ENCODE measurements around the gene RUSC1. TPM values are rescaled to one million over a fixed set of nuclear protein-coding genes. Genes with fewer than 3 reads are reported as not detected.

RUSC1 gene
- total RNA-seq, 1 experiment from 2014 or later = 80.3 TPM

DNA sequence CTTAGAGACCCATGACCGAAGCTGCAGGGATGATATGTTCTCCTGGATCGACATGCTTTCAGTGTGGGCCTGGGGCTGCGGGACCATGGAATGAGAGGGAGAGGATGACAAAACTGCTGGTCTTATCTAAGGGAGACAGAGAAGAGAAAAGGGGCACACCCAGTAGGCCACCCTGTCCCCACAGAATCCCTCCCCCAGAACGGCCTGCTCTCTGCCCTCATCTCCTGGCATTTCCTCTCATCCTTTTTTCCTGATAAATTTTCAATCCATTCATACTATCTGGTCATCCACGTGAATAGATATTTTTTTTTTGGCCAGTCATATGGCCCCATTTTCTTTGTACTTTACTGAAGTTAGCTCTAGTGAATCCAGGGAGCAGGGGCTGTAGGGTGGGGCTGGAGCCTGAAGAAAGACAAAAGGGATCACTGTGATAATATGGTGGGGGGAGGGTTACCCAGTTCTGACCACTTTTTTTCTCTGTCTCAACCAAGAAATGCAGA lies 19.3 kb upstream of the RUSC1 start, which contains the start of gene PKLR:
Gene PKLR (minus strand): TSS at position 97 of the 500 bp plus-strand sequence. CDS start 43 bp downstream, at position 54.
- H4K20me1 ChIP-seq (ENCODE audit: low read length) = no peaks in the 10 kb centered on the region
- no peaks in the 10 kb centered on the region for H3K79me2 ChIP-seq (ENCODE audit: low read length)
- intact Hi-C loops (cut with micrococcal nuclease) = no loop called here
- no peaks in the 10 kb centered on the region for H3K9me2 ChIP-seq (replicated peaks; ENCODE audit: low read length)
- no peaks in the 10 kb centered on the region for H3K9me3 ChIP-seq (ENCODE audit: low read length)
- DNase-seq (no peak), ATAC-seq (no peak)
- no peak within 1 kb of the TSS for H3K4me2 ChIP-seq (ENCODE audit: low read length)
- no peaks in the 10 kb centered on the region for H3K27me3 ChIP-seq (ENCODE audit: low read length)
- BruUV-seq (replicated peaks) = no TSS peak
- TF ChIP-seq EZH2 (IDR thresholded peaks at IDR 0.05; ENCODE audit: low read length, unreplicated experiment) (no peak), EZH2phosphoT487 (IDR thresholded peaks at IDR 0.05; ENCODE audit: borderline replicate concordance, low read length) (no peak)
- TF ChIP-seq, protein P1, sequence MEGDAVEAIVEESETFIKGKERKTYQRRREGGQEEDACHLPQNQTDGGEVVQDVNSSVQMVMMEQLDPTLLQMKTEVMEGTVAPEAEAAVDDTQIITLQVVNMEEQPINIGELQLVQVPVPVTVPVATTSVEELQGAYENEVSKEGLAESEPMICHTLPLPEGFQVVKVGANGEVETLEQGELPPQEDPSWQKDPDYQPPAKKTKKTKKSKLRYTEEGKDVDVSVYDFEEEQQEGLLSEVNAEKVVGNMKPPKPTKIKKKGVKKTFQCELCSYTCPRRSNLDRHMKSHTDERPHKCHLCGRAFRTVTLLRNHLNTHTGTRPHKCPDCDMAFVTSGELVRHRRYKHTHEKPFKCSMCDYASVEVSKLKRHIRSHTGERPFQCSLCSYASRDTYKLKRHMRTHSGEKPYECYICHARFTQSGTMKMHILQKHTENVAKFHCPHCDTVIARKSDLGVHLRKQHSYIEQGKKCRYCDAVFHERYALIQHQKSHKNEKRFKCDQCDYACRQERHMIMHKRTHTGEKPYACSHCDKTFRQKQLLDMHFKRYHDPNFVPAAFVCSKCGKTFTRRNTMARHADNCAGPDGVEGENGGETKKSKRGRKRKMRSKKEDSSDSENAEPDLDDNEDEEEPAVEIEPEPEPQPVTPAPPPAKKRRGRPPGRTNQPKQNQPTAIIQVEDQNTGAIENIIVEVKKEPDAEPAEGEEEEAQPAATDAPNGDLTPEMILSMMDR (conservative IDR thresholded peaks at IDR 0.05; ENCODE audit: low read depth, low read length) = no peak
- H3K4me3 ChIP-seq (ENCODE audit: low read length) = no peak within 1 kb of the TSS
- H3K9ac ChIP-seq (ENCODE audit: low read length) = no peak within 1 kb of the TSS
- H3K27ac ChIP-seq (ENCODE audit: low read length) = no peak within 1 kb of the TSS
- H3K36me3 ChIP-seq (ENCODE audit: low read depth, low read length) = no peaks in the 10 kb centered on the region
- ChIA-PET POLR2A (ENCODE audit: unreplicated experiment) (interaction anchor here (0.6 kb wide), 1 partner anchor 401 kb away, joined by 4 read pairs; no protein-coding TSS in a partner anchor), CTCF (no interaction called here)
- peaks cover 4% of the 10 kb centered on the region; the same call in 1 of the 2 replicates for H3K4me1 ChIP-seq (ENCODE audit: insufficient read depth, low read length)
- no peak within 1 kb of the TSS for H2AFZ ChIP-seq (ENCODE audit: low read length)
- H3F3A ChIP-seq (ENCODE audit: low read length, unreplicated experiment) = no peaks in the 10 kb centered on the region

DNA sequence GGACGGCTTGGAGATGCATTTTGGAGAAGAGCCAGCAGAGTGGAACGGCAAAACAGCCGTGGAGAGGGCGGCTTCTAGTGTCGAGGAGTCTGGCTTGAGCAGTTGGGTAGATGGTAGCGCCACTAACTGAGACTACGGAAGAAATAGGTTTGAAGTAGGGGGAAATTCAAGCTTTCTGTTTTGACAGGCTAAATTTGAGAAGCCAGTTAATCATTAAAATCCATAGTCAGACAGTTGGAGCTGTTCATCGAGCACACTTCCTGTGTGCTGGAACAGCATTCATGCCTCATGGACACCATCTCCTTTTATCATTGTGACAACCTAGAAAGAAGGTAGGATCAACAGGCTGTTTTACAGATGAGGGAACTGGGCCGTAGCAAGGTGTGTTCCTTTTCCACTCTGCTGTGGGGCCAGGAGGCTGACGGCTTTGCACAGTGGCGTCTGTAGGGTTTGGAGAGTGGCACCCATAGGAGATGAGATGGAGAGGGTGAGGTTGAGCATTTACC lies 16.1 kb upstream of the RUSC1 start:
- no peak overlapping the region for H3K27ac ChIP-seq (ENCODE audit: low read length)
- H3K4me3 ChIP-seq (ENCODE audit: low read length) = no peak overlapping the region
- ChIA-PET POLR2A (ENCODE audit: unreplicated experiment) (no interaction called here), CTCF (no interaction called here)
- no peaks in the 10 kb centered on the region for H3K9me2 ChIP-seq (replicated peaks; ENCODE audit: low read length)
- no peaks in the 10 kb centered on the region for H3K36me3 ChIP-seq (ENCODE audit: low read depth, low read length)
- no peak overlapping the region for H3K9ac ChIP-seq (ENCODE audit: low read length)
- H3K4me2 ChIP-seq (ENCODE audit: low read length) = no peak overlapping the region
- intact Hi-C loops (cut with micrococcal nuclease) = no loop called here
- no peaks in the 10 kb centered on the region for H3F3A ChIP-seq (ENCODE audit: low read length, unreplicated experiment)
- ATAC-seq (no peak), DNase-seq (no peak)
- BruUV-seq (replicated peaks) = no TSS peak
- H3K27me3 ChIP-seq (ENCODE audit: low read length) = no peaks in the 10 kb centered on the region
- no peaks in the 10 kb centered on the region for H3K9me3 ChIP-seq (ENCODE audit: low read length)
- TF ChIP-seq EZH2phosphoT487 (IDR thresholded peaks at IDR 0.05; ENCODE audit: borderline replicate concordance, low read length) = no peak
- TF ChIP-seq EZH2 (IDR thresholded peaks at IDR 0.05; ENCODE audit: low read length, unreplicated experiment) = no peak
- TF ChIP-seq, protein P1 (conservative IDR thresholded peaks at IDR 0.05; ENCODE audit: low read depth, low read length) = no peak
- peaks cover 10% of the 10 kb centered on the region for H3K79me2 ChIP-seq (ENCODE audit: low read length)
- H2AFZ ChIP-seq (ENCODE audit: low read length) = no peak overlapping the region
- no peaks in the 10 kb centered on the region for H4K20me1 ChIP-seq (ENCODE audit: low read length)
- H3K4me1 ChIP-seq (ENCODE audit: insufficient read depth, low read length) = peaks cover 11% of the 10 kb centered on the region; the same call in 1 of the 2 replicates

DNA sequence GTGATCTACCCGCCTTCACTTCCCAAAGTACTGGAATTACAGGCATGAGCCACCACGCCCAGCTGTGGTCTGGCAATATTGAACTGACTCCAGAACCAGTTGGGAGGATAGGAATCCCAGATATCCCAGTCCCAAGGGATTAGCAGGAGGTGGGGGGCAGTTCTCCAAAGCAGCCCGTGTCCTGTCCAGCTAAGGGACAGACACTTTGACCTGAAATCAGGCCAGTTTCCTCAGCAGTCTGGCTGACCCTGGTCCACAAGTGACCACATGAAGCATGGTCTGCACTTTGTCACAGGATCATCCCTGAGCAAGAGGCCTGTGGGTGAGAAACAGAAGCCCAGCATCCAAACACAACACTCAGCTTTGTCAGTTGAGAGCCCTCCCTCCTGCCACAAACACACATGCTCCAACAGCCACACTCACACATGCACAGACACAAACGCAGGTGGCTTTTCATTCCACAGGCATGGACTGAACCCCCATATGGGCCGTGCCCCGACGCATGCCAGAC lies 14.8 kb upstream of the RUSC1 start:
- H3K27ac ChIP-seq (ENCODE audit: low read length) = no peak overlapping the region
- POLR2A ChIA-PET (ENCODE audit: unreplicated experiment) = no interaction called here

More for the DNA sequence above, 14.8 kb upstream of the RUSC1 start:
- CTCF ChIA-PET = interaction anchor here (0.6 kb wide), 1 partner anchor 28 kb away, joined by 3 read pairs; no protein-coding TSS in a partner anchor
- Histone ChIP-seq H3F3A (ENCODE audit: low read length, unreplicated experiment) (no peaks in the 10 kb centered on the region), H4K20me1 (ENCODE audit: low read length) (no peaks in the 10 kb centered on the region), H2AFZ (ENCODE audit: low read length) (no peak overlapping the region), H3K4me1 (ENCODE audit: insufficient read depth, low read length) (peaks cover 17% of the 10 kb centered on the region; the same call in 1 of the 2 replicates), H3K9me2 (replicated peaks; ENCODE audit: low read length) (no peaks in the 10 kb centered on the region), H3K4me2 (ENCODE audit: low read length) (no peak overlapping the region), H3K4me3 (ENCODE audit: low read length) (no peak overlapping the region), H3K27me3 (ENCODE audit: low read length) (no peaks in the 10 kb centered on the region), H3K79me2 (ENCODE audit: low read length) (peaks cover 23% of the 10 kb centered on the region), H3K9me3 (ENCODE audit: low read length) (no peaks in the 10 kb centered on the region), H3K9ac (ENCODE audit: low read length) (no peak overlapping the region), H3K36me3 (ENCODE audit: low read depth, low read length) (peaks cover 8% of the 10 kb centered on the region; the same call in 1 of the 2 replicates)
- TF ChIP-seq EZH2 (IDR thresholded peaks at IDR 0.05; ENCODE audit: low read length, unreplicated experiment) = no peak
- TF ChIP-seq EZH2phosphoT487 (IDR thresholded peaks at IDR 0.05; ENCODE audit: borderline replicate concordance, low read length) = no peak
- TF ChIP-seq, protein P1 (conservative IDR thresholded peaks at IDR 0.05; ENCODE audit: low read depth, low read length) = no peak
- BruUV-seq (replicated peaks) = no TSS peak
- no peak for ATAC-seq
- intact Hi-C loops (cut with micrococcal nuclease) = no loop called here
- DNase-seq = peak; percentile 25
